NCI-H524 (cell line): ENCODE measurements around the gene JMJD4.
"Not testable (repeated sequence)": the region's sequence is repeated elsewhere in the genome, so short reads cannot be mapped to it uniquely, and the experiment has no call there.

Source experiments
- DNase-seq, 2 experiments: peaks; one replicate each; lab custom pipeline; 2025; lab: John Stamatoyannopoulos, UW

Gene JMJD4

GRCh38 chr1:227733309-227733705 lies 1.8 kb downstream of the JMJD4 start:
- DNase-seq = no peak

- DNase-seq = no peak
Observed at GRCh38 chr1:227732586-227733308, 2.4 kb downstream of the JMJD4 start.

GRCh38 chr1:227731696-227732585 lies 3.2 kb downstream of the JMJD4 start:
- DNase-seq = peak in 1 of 2 experiments; percentile 24

- no peak for DNase-seq
Observed at GRCh38 chr1:227731241-227731677, 3.8 kb downstream of the JMJD4 start.

- no peak for DNase-seq
Observed at GRCh38 chr1:227730630-227731151, 4.4 kb downstream of the JMJD4 start.

- DNase-seq = peak in 1 of 2 experiments; percentile 51
Observed at GRCh38 chr1:227729881-227730629, 5.0 kb downstream of the JMJD4 start.

GRCh38 chr1:227729144-227729880 lies 5.8 kb downstream of the JMJD4 start:
- DNase-seq = peak in 1 of 2 experiments; percentile 33

- DNase-seq = no peak
Observed at GRCh38 chr1:227728892-227729143, 6.3 kb downstream of the JMJD4 start.

GRCh38 chr1:227728059-227728891 lies 6.8 kb downstream of the JMJD4 start:
- DNase-seq = peak in 1 of 2 experiments; percentile 70

- no peak for DNase-seq
Observed at GRCh38 chr1:227726924-227727599, 8.0 kb downstream of the JMJD4 start.

GRCh38 chr1:227726318-227726717 lies 8.8 kb downstream of the JMJD4 start:
- no peak for DNase-seq

GRCh38 chr1:227725046-227725445 lies 10.1 kb downstream of the JMJD4 start:
- DNase-seq = peak in 1 of 2 experiments; percentile 71

- DNase-seq = no peak
Observed at GRCh38 chr1:227723474-227723873, 11.6 kb downstream of the JMJD4 start.

GRCh38 chr1:227718932-227719331 lies 16.2 kb downstream of the JMJD4 start:
- no peak for DNase-seq

GRCh38 chr1:227712648-227713047 lies 22.5 kb downstream of the JMJD4 start:
- no peak for DNase-seq

- DNase-seq = not testable (repeated sequence)
Observed at GRCh38 chr1:227710474-227710873, 24.6 kb downstream of the JMJD4 start.

GRCh38 chr1:227709451-227709850 lies 25.7 kb downstream of the JMJD4 start:
- no peak for DNase-seq

- no peak for DNase-seq
Observed at GRCh38 chr1:227707846-227708245, 27.3 kb downstream of the JMJD4 start.

GRCh38 chr1:227701631-227702030 lies 33.5 kb downstream of the JMJD4 start:
- not testable (repeated sequence) for DNase-seq

- no peak for DNase-seq
Observed at GRCh38 chr1:227697321-227697864, 37.7 kb downstream of the JMJD4 start.
